CD1c-positive myeloid dendritic cell (primary cell): Measurements from ENCODE around the gene LIME1.
"Not testable (repeated sequence)": the region's sequence is repeated elsewhere in the genome, so short reads cannot be mapped to it uniquely, and the experiment has no call there.

ENCODE experiments used
- DNase-seq: peaks from one replicate; pipeline ENCODE4 v3.0.0-alpha.2; 2016; ENCODE audit errors: extremely low spot score

LIME1 gene

GRCh38 chr20:63771046-63771707 lies 34.7 kb downstream of the LIME1 start:
- no peak for DNase-seq

GRCh38 chr20:63772781-63773518 lies 36.5 kb downstream of the LIME1 start:
- no peak for DNase-seq

- no peak for DNase-seq
Measured at GRCh38 chr20:63773571-63774241, 37.2 kb downstream of the LIME1 start.

GRCh38 chr20:63774306-63774705 lies 37.8 kb downstream of the LIME1 start:
- no peak for DNase-seq

GRCh38 chr20:63775096-63775978 lies 38.9 kb downstream of the LIME1 start:
- no peak for DNase-seq

GRCh38 chr20:63776875-63777274 lies 40.4 kb downstream of the LIME1 start:
- not testable (repeated sequence) for DNase-seq

GRCh38 chr20:63777614-63778013 lies 41.1 kb downstream of the LIME1 start:
- no peak for DNase-seq

- no peak for DNase-seq
Measured at GRCh38 chr20:63778034-63778752, 41.7 kb downstream of the LIME1 start.

GRCh38 chr20:63778857-63779256 lies 42.4 kb downstream of the LIME1 start:
- peak; percentile 13 for DNase-seq

- DNase-seq: no peak
Measured at GRCh38 chr20:63781181-63781580, 44.7 kb downstream of the LIME1 start.

- no peak for DNase-seq
Measured at GRCh38 chr20:63782051-63782471, 45.6 kb downstream of the LIME1 start.

- DNase-seq: no peak
Measured at GRCh38 chr20:63782521-63782971, 46.1 kb downstream of the LIME1 start.

- DNase-seq: no peak
Measured at GRCh38 chr20:63783970-63784369, 47.5 kb downstream of the LIME1 start.

GRCh38 chr20:63785691-63786131 lies 49.2 kb downstream of the LIME1 start:
- DNase-seq: no peak

- DNase-seq: no peak
Measured at GRCh38 chr20:63787302-63787701, 50.8 kb downstream of the LIME1 start.

GRCh38 chr20:63787749-63788148 lies 51.3 kb downstream of the LIME1 start:
- no peak for DNase-seq
